Measurements from ENCODE around the gene ID3. TPM values are rescaled to one million over a fixed set of nuclear protein-coding genes. Genes with fewer than 3 reads are reported as not detected.

The ID3 gene
- total and polyA plus RNA-seq, 9 of the 15 experiments (the other 6 are each of a cell fraction or from before 2014, with no cell fraction given): 6.8 to 59.8 (median 23.5) TPM

GRCh38 chr1:23515905-23516304, 43.4 kb downstream of the ID3 start (continued):
- TF ChIP-seq CHAMP1 (IDR thresholded peaks at IDR 0.05) (no peak), IRF9 (tag; IDR thresholded peaks at IDR 0.05) (no peak), CBX5 (IDR thresholded peaks at IDR 0.05; ENCODE audit: borderline replicate concordance, low read depth) (no peak), TCF7L2 (IDR thresholded peaks at IDR 0.05; ENCODE audit: low read depth, low read length) (no peak), CGGBP1 (CRISPR knock-in tag; IDR thresholded peaks at IDR 0.05) (no peak), ETV1 (tag; conservative IDR thresholded peaks at IDR 0.05; ENCODE audit: low read depth) (no peak), BCOR (IDR thresholded peaks at IDR 0.05) (peak; percentile 77; the same call in 1 of the 2 replicates), NKRF (IDR thresholded peaks at IDR 0.05; ENCODE audit: borderline replicate concordance) (no peak), KDM2B (CRISPR knock-in tag; IDR thresholded peaks at IDR 0.05) (no peak), POLR2AphosphoS2 (IDR thresholded peaks at IDR 0.05; ENCODE audit: low read length) (0 out of 2 replicates have a peak, but pooled peaks have one; percentile 50), MAFG (tag; conservative IDR thresholded peaks at IDR 0.05) (no peak), HDAC8 (tag; IDR thresholded peaks at IDR 0.05) (no peak), ZNF551 (CRISPR knock-in tag; IDR thresholded peaks at IDR 0.05) (no peak), FOXA1 (IDR thresholded peaks at IDR 0.05; ENCODE audit: borderline replicate concordance) (no peak), NR3C1 (CRISPR knock-in tag; IDR thresholded peaks at IDR 0.05) (no peak), PTRF (tag; IDR thresholded peaks at IDR 0.05) (no peak), ZBTB49 (CRISPR knock-in tag; IDR thresholded peaks at IDR 0.05; ENCODE audit: borderline replicate concordance) (no peak), DACH1 (IDR thresholded peaks at IDR 0.05; ENCODE audit: partially characterized antibody) (no peak), ZNF347 (CRISPR knock-in tag; IDR thresholded peaks at IDR 0.05; ENCODE audit: low read depth) (no peak), U2AF2 (optimal IDR thresholded peaks at IDR 0.05; ENCODE audit: low read depth, low read length) (no peak)
